ENCODE results near the gene ANO3. TPM values are rescaled to one million over a fixed set of nuclear protein-coding genes. Genes with fewer than 3 reads are reported as not detected.

Gene ANO3
- total and polyA plus RNA-seq, 2 experiments from 2014 or later = not detected

GRCh38 chr11:26365284-26365683 lies 33.4 kb downstream of the ANO3 start:
- no peak for TF ChIP-seq CTCF (IDR thresholded peaks at IDR 0.05; ENCODE audit: low read depth, low read length)
- Histone ChIP-seq H3K36me3 (no peaks in the 10 kb centered on the region), H3K27ac (no peak overlapping the region), H3K4me1 (ENCODE audit: low read depth) (no peaks in the 10 kb centered on the region), H3K4me3 (no peak overlapping the region), H3K27me3 (no peaks in the 10 kb centered on the region), H3K9me3 (ENCODE audit: low read depth) (peaks cover 2% of the 10 kb centered on the region)
- no peak for DNase-seq (ENCODE audit: low read depth in 1 of 2, low spot score in 1 of 2)

DNA sequence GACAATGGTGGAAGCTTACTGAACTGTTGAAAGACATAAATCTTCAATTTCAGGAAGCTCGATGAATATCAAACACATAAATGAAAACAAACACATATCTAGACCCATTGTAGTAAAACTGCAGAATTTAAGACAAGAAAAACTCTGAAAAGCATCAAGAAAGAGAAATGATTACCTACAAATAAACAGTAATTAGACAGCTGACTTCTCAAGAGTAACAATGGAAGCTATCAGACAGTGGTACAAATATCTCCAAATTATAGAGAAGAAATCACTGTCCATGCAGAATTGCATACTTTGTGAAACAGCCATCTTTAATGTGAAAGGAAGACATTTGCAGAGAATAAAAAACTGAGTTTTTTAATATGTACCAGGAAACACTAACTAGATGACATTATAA lies 45.7 kb downstream of the ANO3 start:
- no peak for DNase-seq (ENCODE audit: low read depth in 1 of 2, low spot score in 1 of 2)
- Histone ChIP-seq H3K9me3 (ENCODE audit: low read depth) (no peaks in the 10 kb centered on the region), H3K27ac (no peak overlapping the region), H3K27me3 (no peaks in the 10 kb centered on the region), H3K36me3 (no peaks in the 10 kb centered on the region), H3K4me1 (ENCODE audit: low read depth) (no peaks in the 10 kb centered on the region), H3K4me3 (no peak overlapping the region)
- TF ChIP-seq CTCF (IDR thresholded peaks at IDR 0.05; ENCODE audit: low read depth, low read length) = no peak

DNA sequence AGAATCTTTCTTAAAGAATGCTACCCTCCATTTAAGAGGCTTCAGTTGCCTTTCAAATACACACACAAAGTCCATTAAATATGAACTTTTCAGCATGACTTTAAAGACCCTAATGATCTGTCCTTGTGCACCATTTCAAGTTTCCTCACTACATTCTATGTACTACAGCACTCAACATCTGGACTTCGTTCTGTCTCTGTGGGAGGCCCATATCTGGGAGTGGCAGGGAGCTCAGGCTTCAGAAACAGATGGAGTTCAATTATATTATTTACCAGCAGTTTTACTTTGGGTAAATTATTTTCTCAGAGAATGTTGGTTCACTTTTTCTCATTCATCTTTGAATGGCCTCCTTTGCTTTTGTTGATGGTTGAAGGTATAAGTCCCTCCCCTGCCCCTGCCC lies 67.4 kb downstream of the ANO3 start:
- DNase-seq (ENCODE audit: low read depth in 1 of 2, low spot score in 1 of 2) = no peak
- Histone ChIP-seq H3K27me3 (no peaks in the 10 kb centered on the region), H3K4me3 (no peak overlapping the region), H3K9me3 (ENCODE audit: low read depth) (no peaks in the 10 kb centered on the region), H3K36me3 (no peaks in the 10 kb centered on the region), H3K4me1 (ENCODE audit: low read depth) (no peaks in the 10 kb centered on the region), H3K27ac (no peak overlapping the region)
- TF ChIP-seq CTCF (IDR thresholded peaks at IDR 0.05; ENCODE audit: low read depth, low read length) = no peak

DNA sequence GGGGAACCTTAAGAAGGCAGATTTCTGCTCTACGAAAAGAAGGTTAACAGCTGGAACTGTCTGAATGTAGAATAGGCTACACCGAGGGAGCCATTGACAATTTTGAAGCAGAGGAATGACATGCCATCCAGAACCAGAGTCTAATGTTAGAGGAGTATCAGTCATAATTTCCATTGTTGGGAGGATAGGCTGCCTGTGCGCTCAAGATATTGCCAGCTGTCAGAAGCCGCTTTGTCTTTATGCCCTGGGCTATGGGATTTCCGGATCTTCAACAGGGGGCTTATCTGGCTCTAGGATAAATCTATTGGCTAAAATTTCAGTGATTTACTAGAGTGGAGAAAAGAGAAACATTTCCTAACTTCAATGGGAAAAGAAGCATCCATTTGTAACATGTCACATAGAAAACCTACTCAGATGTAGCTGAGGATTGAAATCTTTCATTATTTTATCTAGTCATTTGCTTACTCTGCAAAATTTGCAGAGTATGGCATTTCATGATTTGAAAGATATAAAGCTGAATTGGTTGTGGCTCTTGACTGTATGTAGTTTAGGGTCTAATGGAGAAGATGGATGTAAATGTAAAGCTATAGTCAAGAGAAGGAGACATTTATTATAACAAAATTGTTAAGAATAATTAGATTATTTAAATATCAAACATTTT lies 78.9 kb downstream of the ANO3 start:
- H3K4me3 ChIP-seq = no peak overlapping the region
- no peak for DNase-seq (ENCODE audit: low read depth in 1 of 2, low spot score in 1 of 2)
- no peaks in the 10 kb centered on the region for H3K36me3 ChIP-seq
- TF ChIP-seq CTCF (IDR thresholded peaks at IDR 0.05; ENCODE audit: low read depth, low read length) = no peak
- no peak overlapping the region for H3K27ac ChIP-seq
- H3K27me3 ChIP-seq = no peaks in the 10 kb centered on the region
- no peaks in the 10 kb centered on the region for H3K9me3 ChIP-seq (ENCODE audit: low read depth)
- H3K4me1 ChIP-seq (ENCODE audit: low read depth) = no peaks in the 10 kb centered on the region

GRCh38 chr11:26412955-26413354 lies 81.0 kb downstream of the ANO3 start:
- Histone ChIP-seq H3K27ac (no peak overlapping the region), H3K36me3 (no peaks in the 10 kb centered on the region), H3K9me3 (ENCODE audit: low read depth) (no peaks in the 10 kb centered on the region), H3K4me1 (ENCODE audit: low read depth) (no peaks in the 10 kb centered on the region), H3K4me3 (no peak overlapping the region), H3K27me3 (no peaks in the 10 kb centered on the region)
- DNase-seq (ENCODE audit: low read depth in 1 of 2, low spot score in 1 of 2) = no peak
- no peak for TF ChIP-seq CTCF (IDR thresholded peaks at IDR 0.05; ENCODE audit: low read depth, low read length)
